Chondrocyte (in vitro differentiated cells): ENCODE results near the gene NKX2-3. TPM values are rescaled to one million over a fixed set of nuclear protein-coding genes. Genes with fewer than 3 reads are reported as not detected.

ENCODE experiments used
- DNase-seq: peaks from one replicate; pipeline ENCODE4 v3.0.0; 2021; ENCODE audit warnings: mixed read lengths, low spot score
- H3K27ac Mint-ChIP-seq: one replicate; pipeline ENCODE4 v1.8.0; 2021; ENCODE audit warnings: mild to moderate bottlenecking, moderate library complexity, mixed read lengths; ENCODE audit not compliant: unreplicated experiment
- H3K27me3 Mint-ChIP-seq: 2 replicates; pipeline ENCODE4 v1.8.0; 2021; ENCODE audit warnings: low read depth, mixed read lengths
- H3K36me3 Mint-ChIP-seq: 2 replicates; pipeline ENCODE4 v1.8.0; 2021; ENCODE audit warnings: low read depth, mixed read lengths
- H3K4me1 Mint-ChIP-seq: 2 replicates; pipeline ENCODE4 v1.8.0; 2021; ENCODE audit warnings: low read depth, mild to moderate bottlenecking, mixed read lengths
- H3K4me3 Mint-ChIP-seq: one replicate; pipeline ENCODE4 v1.8.0; 2021; ENCODE audit warnings: mild to moderate bottlenecking, moderate library complexity, mixed read lengths; ENCODE audit not compliant: unreplicated experiment
- H3K9me3 Mint-ChIP-seq: 2 replicates; pipeline ENCODE4 v1.8.0; 2021; ENCODE audit warnings: low read depth, mixed read lengths
- total RNA-seq: library from RNA; stranded (reverse); gene quantifications from 3 replicates; pipeline ENCODE4 v1.2.1, GENCODE V29; 2021
- TF ChIP-seq, protein P1 (sequence below): fragments of 200-600 bp; sonication (generic); IDR thresholded peaks from 2 replicates; pipeline ENCODE4 v1.5.0; 2021; ENCODE audit warnings: antibody characterized with exemption, mild to moderate bottlenecking, moderate library complexity

Gene NKX2-3
- total RNA-seq, 1 donor from 2014 or later, result not detected

DNA sequence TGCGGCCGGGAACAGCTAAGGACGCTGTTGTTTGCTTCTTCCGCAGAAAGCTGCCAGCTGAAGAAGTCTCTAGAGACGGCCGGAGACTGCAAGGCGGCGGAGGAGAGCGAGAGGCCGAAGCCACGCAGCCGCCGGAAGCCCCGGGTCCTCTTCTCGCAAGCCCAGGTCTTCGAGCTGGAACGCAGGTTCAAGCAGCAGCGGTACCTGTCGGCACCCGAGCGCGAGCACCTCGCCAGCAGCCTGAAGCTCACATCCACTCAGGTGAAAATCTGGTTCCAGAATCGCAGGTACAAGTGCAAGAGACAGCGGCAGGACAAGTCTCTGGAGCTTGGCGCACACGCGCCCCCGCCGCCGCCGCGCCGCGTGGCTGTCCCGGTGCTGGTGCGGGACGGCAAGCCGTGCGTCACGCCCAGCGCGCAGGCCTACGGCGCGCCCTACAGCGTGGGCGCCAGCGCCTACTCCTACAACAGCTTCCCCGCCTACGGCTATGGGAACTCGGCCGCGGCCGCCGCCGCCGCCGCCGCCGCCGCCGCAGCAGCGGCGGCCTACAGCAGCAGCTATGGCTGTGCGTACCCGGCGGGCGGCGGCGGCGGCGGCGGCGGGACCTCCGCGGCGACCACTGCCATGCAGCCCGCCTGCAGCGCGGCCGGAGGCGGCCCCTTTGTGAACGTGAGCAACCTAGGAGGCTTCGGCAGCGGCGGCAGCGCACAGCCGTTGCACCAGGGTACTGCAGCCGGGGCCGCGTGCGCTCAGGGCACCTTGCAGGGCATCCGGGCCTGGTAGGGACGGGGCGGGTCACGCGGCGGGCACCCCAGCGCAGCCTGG lies 2.4 kb downstream of the NKX2-3 start:
- Mint-ChIP-seq H3K36me3 (peaks cover 7% of the 10 kb centered on the region), H3K27ac (no peak overlapping the region), H3K9me3 (peaks cover 6% of the 10 kb centered on the region), H3K4me1 (peaks cover 30% of the 10 kb centered on the region), H3K4me3 (peak overlapping the region; percentile 57), H3K27me3 (peaks cover 87% of the 10 kb centered on the region)
- TF ChIP-seq, protein P1, sequence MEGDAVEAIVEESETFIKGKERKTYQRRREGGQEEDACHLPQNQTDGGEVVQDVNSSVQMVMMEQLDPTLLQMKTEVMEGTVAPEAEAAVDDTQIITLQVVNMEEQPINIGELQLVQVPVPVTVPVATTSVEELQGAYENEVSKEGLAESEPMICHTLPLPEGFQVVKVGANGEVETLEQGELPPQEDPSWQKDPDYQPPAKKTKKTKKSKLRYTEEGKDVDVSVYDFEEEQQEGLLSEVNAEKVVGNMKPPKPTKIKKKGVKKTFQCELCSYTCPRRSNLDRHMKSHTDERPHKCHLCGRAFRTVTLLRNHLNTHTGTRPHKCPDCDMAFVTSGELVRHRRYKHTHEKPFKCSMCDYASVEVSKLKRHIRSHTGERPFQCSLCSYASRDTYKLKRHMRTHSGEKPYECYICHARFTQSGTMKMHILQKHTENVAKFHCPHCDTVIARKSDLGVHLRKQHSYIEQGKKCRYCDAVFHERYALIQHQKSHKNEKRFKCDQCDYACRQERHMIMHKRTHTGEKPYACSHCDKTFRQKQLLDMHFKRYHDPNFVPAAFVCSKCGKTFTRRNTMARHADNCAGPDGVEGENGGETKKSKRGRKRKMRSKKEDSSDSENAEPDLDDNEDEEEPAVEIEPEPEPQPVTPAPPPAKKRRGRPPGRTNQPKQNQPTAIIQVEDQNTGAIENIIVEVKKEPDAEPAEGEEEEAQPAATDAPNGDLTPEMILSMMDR, result no peak
- DNase-seq, result no peak

DNA sequence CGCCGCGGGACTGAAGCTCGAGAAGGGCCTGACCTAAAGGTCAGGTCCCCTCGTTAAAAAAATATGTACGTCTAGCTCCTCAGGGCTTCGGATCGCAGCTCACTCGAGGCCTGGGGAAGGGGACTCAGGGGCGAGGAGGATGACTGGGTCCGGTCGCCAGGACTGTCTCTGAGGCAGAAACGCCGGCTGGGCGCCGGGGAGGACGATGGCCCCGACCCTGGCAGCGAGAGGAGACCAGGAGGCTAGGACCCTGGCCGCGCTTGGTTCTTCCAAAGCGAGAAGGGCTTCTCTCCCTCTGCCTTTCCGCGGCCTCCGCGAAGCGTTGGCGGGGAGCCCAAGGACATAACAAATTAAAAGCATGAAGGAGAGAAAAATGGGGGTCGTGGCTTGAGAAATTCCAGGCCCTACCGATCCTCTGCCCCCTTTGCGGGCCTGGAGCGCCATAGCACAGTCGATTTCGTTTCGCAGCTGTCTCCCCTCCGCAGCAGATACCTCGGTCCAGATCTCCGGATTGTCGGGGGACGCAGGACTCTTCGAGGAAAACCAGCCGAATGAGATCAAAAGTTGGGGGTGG lies 3.1 kb downstream of the NKX2-3 start:
- Mint-ChIP-seq H3K27me3 (peaks cover 83% of the 10 kb centered on the region), H3K27ac (no peak overlapping the region), H3K9me3 (peaks cover 6% of the 10 kb centered on the region), H3K36me3 (peaks cover 7% of the 10 kb centered on the region), H3K4me1 (peaks cover 25% of the 10 kb centered on the region), H3K4me3 (no peak overlapping the region)
- no peak for DNase-seq
- TF ChIP-seq, protein P1, result no peak

DNA sequence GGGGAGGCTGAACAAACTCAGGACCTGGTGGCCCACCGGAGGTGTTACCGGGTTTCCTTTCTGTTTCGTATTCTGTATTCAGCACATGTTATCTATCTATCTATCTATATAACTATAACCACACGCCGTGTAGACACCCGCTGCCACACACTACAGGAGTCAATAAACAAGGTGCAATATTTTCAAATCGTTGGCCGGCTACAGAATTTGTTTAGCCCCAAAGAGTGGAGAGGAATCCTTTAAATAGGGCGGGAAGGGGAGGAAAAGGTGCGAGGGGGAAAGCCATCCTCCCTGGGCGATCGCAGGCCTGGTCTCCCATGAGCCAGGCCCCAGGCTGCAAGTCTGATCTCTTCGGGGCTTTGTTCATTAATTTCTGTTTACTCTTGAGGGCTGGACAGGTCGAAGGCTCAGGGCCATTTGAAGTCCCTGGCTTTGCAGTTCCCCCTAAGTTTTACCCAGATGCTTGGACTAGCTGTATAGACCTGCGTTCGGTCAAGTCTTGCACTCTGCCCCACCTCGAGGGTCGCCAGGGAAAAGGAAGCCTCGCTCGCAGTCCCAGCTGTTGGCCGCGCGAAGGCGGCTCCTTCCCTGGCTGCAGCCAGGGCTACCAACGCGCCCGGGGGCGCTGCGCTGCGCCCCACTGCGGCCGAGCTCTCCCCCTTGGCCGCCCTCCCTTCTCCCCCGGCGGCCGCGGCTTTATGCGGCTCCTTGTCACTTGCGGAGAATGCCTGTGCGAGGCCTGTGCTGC lies 3.8 kb downstream of the NKX2-3 start:
- Mint-ChIP-seq H3K9me3 (peaks cover 6% of the 10 kb centered on the region), H3K27ac (no peak overlapping the region), H3K4me1 (peaks cover 24% of the 10 kb centered on the region), H3K36me3 (peaks cover 7% of the 10 kb centered on the region), H3K27me3 (peaks cover 83% of the 10 kb centered on the region), H3K4me3 (peak overlapping the region; percentile 58)
- TF ChIP-seq, protein P1, result peak; percentile 16
- no peak for DNase-seq

DNA sequence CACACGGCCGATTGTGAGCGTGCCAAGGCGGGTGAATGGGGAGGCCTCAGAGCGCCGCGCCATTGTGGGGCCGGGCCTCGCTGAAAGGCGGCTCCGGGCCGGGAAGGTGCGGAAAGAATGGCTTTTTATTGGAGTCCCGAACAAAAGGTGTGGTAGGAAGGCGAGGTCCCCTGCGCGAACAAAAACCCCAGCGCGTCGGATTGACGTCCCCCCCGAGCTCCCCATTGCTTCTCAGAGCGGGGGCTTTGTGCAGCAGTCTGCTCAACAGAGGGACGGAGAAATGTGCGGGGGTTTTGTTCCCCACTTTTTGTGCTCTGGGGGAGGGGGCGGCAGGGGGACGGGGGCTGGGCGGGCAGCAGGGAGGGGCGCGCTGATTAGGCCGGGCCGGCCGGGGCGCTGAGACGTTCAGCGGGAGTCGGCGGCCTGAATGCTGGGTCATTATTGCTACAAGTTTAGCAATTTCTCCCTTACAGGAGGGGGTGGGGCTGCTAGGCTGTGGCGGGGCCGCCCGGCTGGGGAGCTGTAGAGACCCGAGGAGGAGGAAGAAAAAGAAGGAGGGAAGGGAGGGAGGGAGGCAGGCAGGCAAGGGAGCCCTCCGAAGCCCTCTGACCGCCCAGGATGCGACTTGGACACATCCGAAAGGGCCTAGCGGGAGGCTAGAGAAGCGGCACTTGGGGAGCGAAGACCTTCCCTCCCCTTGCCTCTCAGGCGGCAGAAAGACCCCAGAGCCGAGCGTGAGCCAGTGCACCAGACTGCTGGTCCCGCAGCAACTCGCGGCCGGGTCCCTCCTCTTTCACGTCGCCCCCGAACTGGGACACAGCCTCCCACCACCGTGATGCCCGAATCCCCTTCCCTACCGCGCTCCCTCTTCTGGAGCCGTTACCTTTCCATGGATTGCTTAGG lies 4.6 kb downstream of the NKX2-3 start:
- DNase-seq, result no peak
- TF ChIP-seq, protein P1, result no peak
- peaks cover 3% of the 10 kb centered on the region for H3K36me3 Mint-ChIP-seq
- peaks cover 3% of the 10 kb centered on the region for H3K9me3 Mint-ChIP-seq
- H3K27ac Mint-ChIP-seq, result no peak overlapping the region
- peak overlapping the region; percentile 58 for H3K4me3 Mint-ChIP-seq
- peaks cover 81% of the 10 kb centered on the region for H3K27me3 Mint-ChIP-seq
- H3K4me1 Mint-ChIP-seq, result peaks cover 24% of the 10 kb centered on the region
